Testis (tissue), 2 donors: ENCODE data around the gene KCNK5.

Experiments used
- POLR2A ChIP-seq: fragments of 450-650 bp; IDR thresholded peaks from one replicate; pipeline ENCODE4 v1.6.1; 2017; ENCODE audit warnings: antibody characterized with exemption, mild to moderate bottlenecking, moderate library complexity
- TF ChIP-seq, protein P1 (sequence below), 3 experiments: fragments of 450-650 bp in 2 of 3; fragments of 200-600 bp in 1 of 3; sonication (generic) in 1 of 3; IDR thresholded peaks; one replicate each; pipeline ENCODE4 v1.5.1; 2016 to 2019; ENCODE audit warnings: antibody characterized with exemption in 3 of 3, mild to moderate bottlenecking in 2 of 3, moderate library complexity in 1 of 3

- TF ChIP-seq, protein P1, sequence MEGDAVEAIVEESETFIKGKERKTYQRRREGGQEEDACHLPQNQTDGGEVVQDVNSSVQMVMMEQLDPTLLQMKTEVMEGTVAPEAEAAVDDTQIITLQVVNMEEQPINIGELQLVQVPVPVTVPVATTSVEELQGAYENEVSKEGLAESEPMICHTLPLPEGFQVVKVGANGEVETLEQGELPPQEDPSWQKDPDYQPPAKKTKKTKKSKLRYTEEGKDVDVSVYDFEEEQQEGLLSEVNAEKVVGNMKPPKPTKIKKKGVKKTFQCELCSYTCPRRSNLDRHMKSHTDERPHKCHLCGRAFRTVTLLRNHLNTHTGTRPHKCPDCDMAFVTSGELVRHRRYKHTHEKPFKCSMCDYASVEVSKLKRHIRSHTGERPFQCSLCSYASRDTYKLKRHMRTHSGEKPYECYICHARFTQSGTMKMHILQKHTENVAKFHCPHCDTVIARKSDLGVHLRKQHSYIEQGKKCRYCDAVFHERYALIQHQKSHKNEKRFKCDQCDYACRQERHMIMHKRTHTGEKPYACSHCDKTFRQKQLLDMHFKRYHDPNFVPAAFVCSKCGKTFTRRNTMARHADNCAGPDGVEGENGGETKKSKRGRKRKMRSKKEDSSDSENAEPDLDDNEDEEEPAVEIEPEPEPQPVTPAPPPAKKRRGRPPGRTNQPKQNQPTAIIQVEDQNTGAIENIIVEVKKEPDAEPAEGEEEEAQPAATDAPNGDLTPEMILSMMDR (IDR thresholded peaks at IDR 0.05): no peak
- no peak for TF ChIP-seq POLR2A
Observed at GRCh38 chr6:39273406-39273821, 44.1 kb upstream of the KCNK5 start.
